Urinary bladder (tissue), 4 donors: ENCODE data around the gene PKP4. TPM values are rescaled to one million over a fixed set of nuclear protein-coding genes. Genes with fewer than 3 reads are reported as not detected.
"Not testable (repeated sequence)": the region's sequence is repeated elsewhere in the genome, so short reads cannot be mapped to it uniquely, and the experiment has no call there.

Experiments
- DNase-seq: peaks from one replicate; pipeline ENCODE4 v3.0.0-alpha.2; 2015; ENCODE audit errors: extremely low spot score
- H3K27ac ChIP-seq: one replicate; pipeline ENCODE4 v1.5.1; 2013; ENCODE audit warnings: low read depth, mild to moderate bottlenecking, moderate library complexity
- H3K36me3 ChIP-seq: one replicate; pipeline ENCODE4 v1.6.1; 2013; ENCODE audit warnings: mild to moderate bottlenecking, moderate library complexity; ENCODE audit not compliant: insufficient read depth
- H3K4me1 ChIP-seq: one replicate; pipeline ENCODE4 v1.6.1; 2013; ENCODE audit warnings: mild to moderate bottlenecking, moderate library complexity; ENCODE audit not compliant: insufficient read depth
- H3K4me3 ChIP-seq: one replicate; pipeline ENCODE4 v1.5.1; 2013; ENCODE audit warnings: low read depth, low read length
- WGBS: extraction: QIAGEN DNeasy Blood & Tissue Kit; methylation state at CpG from one replicate; pipeline ENCODE4 v1.1.7; 2013; 5-methylcytosine and 5-hydroxymethylcytosine counted together
- polyA plus RNA-seq: library from polyadenylated mRNA; stranded (reverse); fragments of 200-250 nt; gene quantifications from one replicate; pipeline ENCODE4 v1.2.3, GENCODE V29; 2013
- total RNA-seq: library from RNA; depleted of rRNA; stranded (reverse); fragments of >200 nt; gene quantifications from one replicate; pipeline ENCODE4 v1.2.3, GENCODE V29; 2014
- donor health status: healthy with polysubstance abuse.
- donor health status: healthy.

Gene PKP4
- total and polyA plus RNA-seq, 2 donors = 23.7 to 83.4 TPM

- Histone ChIP-seq H3K36me3 (peaks cover 2% of the 10 kb centered on the region), H3K4me3 (peak overlapping the region; percentile 88), H3K4me1 (no peaks in the 10 kb centered on the region), H3K27ac (peak overlapping the region; percentile 80)
- WGBS = under 1% methylated on average over 61 of the region's 61 CpGs
- no peak for DNase-seq
These were observed 1.3 kb downstream of the PKP4 start for GRCh38 chr2:158457826-158458616.

- Histone ChIP-seq H3K4me3 (peak overlapping the region; percentile 88), H3K4me1 (no peaks in the 10 kb centered on the region), H3K36me3 (peaks cover 2% of the 10 kb centered on the region), H3K27ac (no peak overlapping the region)
- DNase-seq = no peak
- 16% methylated on average over 9 of the region's 9 CpGs for WGBS
These were observed 1.8 kb downstream of the PKP4 start for GRCh38 chr2:158458617-158458920.

- Histone ChIP-seq H3K4me3 (no peak overlapping the region), H3K27ac (no peak overlapping the region)
- WGBS = 53% methylated on average over 9 of the region's 9 CpGs
These were observed 2.6 kb downstream of the PKP4 start for GRCh38 chr2:158459161-158460003.

DNA sequence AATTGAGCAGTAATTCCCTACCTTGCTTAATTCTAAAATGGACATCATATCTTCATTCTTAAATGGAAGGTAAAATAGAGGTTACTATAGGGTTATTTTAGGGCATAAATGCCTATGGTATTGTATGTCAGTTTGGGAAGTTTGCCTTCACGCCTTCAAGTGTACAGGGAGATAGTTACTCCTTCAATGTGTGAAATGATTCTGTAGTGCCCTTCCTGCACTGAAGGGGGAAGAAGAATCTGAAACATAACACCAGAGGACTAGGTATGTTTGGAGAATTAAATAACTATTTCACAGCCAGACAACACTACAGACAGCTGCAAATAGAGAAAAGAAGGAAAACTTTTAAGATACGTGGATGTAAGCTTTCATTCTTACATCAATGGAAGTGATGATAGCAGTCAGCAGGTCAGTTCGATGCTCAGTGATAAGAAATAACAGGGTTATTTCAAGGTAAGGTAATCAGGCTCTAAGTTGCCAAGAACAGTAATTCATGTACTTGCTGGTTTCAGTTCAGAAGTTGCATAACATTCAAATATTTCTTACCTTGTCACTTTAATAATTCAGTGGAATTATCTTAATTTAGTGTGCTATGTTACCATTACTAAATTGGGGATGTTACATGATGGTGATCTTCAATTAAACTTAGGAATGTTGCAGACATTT lies 4.0 kb downstream of the PKP4 start:
- 59% methylated on average over 3 of the region's 3 CpGs for WGBS

More at GRCh38 chr2:158459161-158460003, 2.6 kb downstream of the PKP4 start:
- DNase-seq = no peak
- H3K36me3 ChIP-seq = peaks cover 2% of the 10 kb centered on the region
- no peaks in the 10 kb centered on the region for H3K4me1 ChIP-seq

DNA sequence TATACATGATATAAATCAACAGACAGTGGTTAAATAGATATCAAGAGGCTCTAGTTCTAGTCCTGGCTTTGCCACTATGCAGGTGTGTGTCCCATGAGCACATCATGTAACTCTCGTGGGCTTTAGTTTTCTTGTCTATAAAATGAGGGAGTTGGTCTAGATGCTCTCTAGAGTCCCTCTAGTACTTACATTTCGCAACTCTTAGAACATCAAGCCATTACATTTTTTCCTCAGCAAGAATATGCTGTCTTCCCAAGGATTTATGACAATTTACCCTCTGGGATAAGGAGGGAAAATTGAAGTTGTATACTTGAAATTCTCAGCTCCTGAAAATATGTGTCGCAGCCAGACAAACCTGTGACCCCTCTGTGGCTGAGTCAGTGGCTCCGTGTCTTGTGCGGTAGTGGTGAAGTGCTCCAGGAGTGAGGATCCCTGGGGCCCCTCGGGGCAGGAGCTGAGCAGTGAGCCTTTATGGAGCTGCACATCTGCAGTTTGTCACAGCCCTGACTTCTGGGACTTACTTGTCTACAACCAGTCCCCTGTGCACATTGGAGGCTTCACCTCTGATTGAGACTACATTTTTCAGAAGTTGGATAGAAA lies 6.8 kb downstream of the PKP4 start:
- DNase-seq = no peak
- no peaks in the 10 kb centered on the region for H3K4me1 ChIP-seq
- no peak overlapping the region for H3K27ac ChIP-seq
- H3K4me3 ChIP-seq = no peak overlapping the region
- peaks cover 2% of the 10 kb centered on the region for H3K36me3 ChIP-seq
- 82% methylated on average over 6 of the region's 6 CpGs for WGBS

More for the DNA sequence above, 4.0 kb downstream of the PKP4 start:
- Histone ChIP-seq H3K27ac (no peak overlapping the region), H3K4me1 (no peaks in the 10 kb centered on the region), H3K36me3 (peaks cover 2% of the 10 kb centered on the region), H3K4me3 (no peak overlapping the region)
- no peak for DNase-seq

DNA sequence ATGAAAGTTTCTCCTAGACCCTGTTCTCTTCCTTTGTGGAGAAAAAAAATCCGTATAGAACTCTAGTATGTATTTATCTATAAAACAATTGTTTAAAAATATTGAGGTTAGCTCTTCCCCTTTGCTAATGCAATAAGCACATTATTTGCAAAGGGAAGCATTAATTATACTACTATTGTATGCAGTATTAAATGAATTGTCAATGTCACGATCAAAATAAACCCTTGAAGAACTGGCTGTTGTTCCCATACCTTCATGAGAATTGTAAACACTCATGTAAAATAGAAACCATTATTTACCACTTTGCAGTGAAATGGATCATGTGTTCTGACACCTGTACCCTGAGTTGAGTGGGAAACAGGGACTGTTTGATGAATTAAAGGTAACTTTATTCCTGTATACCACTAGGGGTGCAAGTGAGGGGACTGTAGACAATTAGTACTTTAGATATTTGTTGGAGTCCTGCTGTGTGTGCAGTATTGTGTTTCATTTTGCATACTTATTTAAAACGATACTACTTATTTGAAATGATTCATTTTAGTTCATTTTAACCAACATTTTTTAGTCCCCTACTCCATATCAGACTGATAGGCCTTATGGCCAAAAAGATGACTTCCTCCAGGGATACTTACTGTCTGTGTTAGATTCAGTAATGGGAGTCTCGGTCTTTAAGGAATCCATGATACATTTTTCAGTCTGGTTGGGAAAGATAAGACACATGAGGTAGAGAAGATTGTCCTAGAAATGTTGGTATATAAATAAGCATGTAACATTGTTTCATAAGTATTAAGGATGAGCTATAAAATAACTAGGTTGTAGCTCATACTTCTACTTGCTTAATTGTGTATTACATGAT lies 7.9 kb downstream of the PKP4 start:
- H3K4me1 ChIP-seq = no peaks in the 10 kb centered on the region
- DNase-seq = no peak
- 86% methylated on average over 4 of the region's 4 CpGs for WGBS

DNA sequence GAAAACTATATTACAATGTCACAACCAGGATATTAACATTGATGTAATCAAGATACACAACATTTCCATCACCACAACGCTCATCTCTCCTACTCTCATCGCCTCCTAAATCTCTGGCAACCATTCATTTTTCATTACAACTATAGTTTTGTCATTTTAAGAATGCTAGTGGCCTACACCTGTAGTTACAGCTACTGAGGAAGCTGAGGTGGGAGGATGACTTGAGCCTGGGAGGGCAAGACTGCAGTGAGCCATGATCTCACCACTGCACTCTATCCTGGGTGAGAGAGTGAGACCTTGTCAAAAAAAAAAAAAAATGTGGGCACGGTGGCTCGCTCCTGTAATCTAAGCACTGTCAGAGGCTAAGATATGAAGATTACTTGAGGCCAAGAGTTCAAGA lies 10.5 kb downstream of the PKP4 start:
- Histone ChIP-seq H3K36me3 (no peaks in the 10 kb centered on the region), H3K4me1 (no peaks in the 10 kb centered on the region), H3K4me3 (no peak overlapping the region), H3K27ac (no peak overlapping the region)
- DNase-seq = no peak
- WGBS = 95% methylated on average over 4 of the region's 4 CpGs

More for the DNA sequence above, 7.9 kb downstream of the PKP4 start:
- Histone ChIP-seq H3K4me3 (no peak overlapping the region), H3K36me3 (peaks cover 2% of the 10 kb centered on the region), H3K27ac (no peak overlapping the region)

DNA sequence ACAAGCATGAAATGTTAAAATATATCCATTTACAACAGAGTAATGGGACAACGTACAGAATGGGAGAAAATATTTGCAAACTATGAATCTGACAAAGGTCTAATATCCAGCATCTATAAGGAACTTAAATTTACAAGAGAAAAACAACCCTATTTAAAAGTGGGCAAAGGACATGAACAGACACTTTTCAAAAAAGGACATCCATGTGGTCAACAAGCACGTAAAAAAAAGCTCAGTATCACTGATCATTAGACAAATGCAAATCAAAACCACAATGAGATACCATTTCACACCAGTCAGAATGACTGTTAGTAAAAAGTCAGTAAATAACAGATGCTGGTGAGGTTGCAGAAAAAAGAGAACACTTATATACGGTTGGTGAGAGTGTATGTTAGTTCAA lies 16.1 kb downstream of the PKP4 start:
- H3K27ac ChIP-seq, H3K36me3 ChIP-seq, H3K4me3 ChIP-seq, DNase-seq, H3K4me1 ChIP-seq: not testable (repeated sequence)
- 96% methylated on average over 3 of the region's 3 CpGs for WGBS

DNA sequence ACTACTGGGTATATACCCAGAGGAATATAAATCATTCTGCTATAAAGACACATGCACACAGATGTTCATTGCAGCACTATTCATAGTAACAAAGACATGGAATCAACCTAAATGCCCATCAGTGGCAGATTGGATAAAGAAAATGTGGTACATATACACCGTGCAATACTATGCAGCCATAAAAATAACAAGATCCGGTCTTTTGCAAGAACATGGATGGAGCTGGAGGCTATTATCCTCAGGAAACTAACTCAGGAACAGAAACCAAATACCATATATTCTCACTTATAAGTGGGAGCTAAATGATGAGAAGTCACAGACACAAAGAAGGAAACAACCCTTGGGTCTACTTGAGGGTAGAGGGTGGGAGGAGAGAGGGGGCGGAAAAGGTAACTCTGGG lies 16.5 kb downstream of the PKP4 start:
- 96% methylated on average over 3 of the region's 3 CpGs for WGBS
- not testable (repeated sequence) for H3K4me3 ChIP-seq, H3K36me3 ChIP-seq, H3K4me1 ChIP-seq, DNase-seq, H3K27ac ChIP-seq

DNA sequence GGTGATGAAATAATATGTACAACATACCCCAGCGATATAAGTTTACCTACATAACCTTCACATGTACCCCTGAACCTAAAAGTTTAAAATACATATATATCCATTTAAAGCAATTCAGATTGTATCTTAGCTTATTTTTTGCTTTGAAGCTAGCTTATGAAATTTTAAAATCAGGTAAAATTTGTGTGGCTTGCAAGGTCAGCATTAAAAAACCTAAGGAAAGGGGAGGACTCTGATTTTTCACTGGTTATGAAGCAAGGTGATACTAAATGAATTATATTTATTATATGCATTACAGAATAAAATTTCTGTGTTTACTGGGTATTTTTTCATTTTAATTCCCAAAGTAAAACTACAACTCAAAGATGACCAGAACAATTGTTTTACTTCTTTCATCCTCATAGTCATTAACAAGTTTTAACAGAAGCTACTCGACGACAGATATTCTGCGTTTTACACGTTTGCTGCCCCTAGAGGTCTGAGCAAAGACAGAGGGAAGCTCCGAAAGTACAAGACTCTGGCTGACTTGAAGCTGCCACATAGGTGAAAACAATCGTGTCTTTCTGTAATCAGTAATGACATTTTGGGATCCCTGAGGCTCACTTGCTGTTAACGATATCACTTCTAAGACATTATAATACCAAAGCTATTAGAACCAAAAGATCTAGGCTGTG lies 17.1 kb downstream of the PKP4 start:
- Histone ChIP-seq H3K4me1 (no peaks in the 10 kb centered on the region), H3K36me3 (no peaks in the 10 kb centered on the region), H3K27ac (no peak overlapping the region), H3K4me3 (no peak overlapping the region)
- WGBS = 93% methylated on average over 8 of the region's 8 CpGs
- no peak for DNase-seq

DNA sequence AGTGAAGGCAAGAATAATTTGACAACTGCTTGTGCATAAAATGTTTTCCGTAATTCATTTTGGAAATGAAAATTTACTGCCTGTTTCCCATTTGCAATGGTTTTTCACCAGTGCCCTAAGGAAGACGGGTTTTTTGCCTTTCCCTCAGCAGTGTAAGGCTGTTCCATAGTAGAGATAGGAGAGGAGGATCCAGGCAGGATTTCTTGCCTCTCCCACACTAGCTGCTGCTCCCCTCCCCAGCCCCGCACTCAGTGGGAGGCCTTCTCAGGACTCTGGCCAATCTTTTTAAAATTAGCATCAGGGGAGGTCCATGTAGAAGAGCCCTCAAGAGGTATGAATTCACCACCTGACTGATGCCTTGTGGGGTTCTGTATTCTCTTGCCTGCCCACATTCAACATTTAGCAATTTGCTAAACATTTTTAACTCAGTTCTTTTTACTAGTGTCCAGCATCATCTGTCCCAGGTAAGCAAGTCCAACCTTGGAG lies 17.8 kb downstream of the PKP4 start:
- not testable (repeated sequence) for H3K4me3 ChIP-seq, DNase-seq, H3K27ac ChIP-seq, H3K4me1 ChIP-seq, H3K36me3 ChIP-seq
- WGBS = 96% methylated on average over 3 of the region's 3 CpGs

DNA sequence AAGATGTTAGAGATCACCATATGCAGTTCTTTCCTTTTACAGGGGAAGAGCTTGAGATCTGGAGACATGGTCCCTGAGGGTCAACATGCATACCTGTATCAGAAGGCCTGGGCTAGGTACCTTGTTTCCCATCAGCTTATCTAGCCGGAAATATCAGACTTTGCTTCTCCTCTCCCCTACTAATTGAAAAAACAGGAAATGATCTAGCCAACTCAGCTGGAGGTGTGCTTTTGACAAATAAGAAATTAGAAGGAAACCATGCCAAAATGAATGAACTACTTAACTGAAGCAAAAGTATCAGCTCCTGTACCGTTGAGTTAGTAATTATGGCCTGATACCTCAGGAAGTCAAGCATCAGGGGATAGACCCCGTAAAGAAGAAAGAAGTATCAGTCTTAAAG lies 20.4 kb downstream of the PKP4 start:
- no peak for DNase-seq
- Histone ChIP-seq H3K27ac (peak overlapping the region; percentile 23), H3K36me3 (no peaks in the 10 kb centered on the region), H3K4me3 (no peak overlapping the region), H3K4me1 (peaks cover 3% of the 10 kb centered on the region)
- WGBS = 66% methylated on average over 3 of the region's 3 CpGs
